Ureter (tissue), 1 donor: ENCODE results near the gene UBE2E2. TPM values are rescaled to one million over a fixed set of nuclear protein-coding genes. Genes with fewer than 3 reads are reported as not detected.
"Not testable (repeated sequence)": the region's sequence is repeated elsewhere in the genome, so short reads cannot be mapped to it uniquely, and the experiment has no call there.

Experiments
- DNase-seq: peaks from one replicate; pipeline ENCODE4 v3.0.0-alpha.2; 2020; ENCODE audit warnings: low spot score
- total RNA-seq: library from RNA; stranded (reverse); gene quantifications from one replicate; pipeline ENCODE4 v1.2.4, GENCODE V29; 2023
- donor health status: DM: yes; HTN: yes; CAD: no.

Gene UBE2E2
- total RNA-seq, result 28.3 TPM

GRCh38 chr3:23202921-23203707 is at the start of gene UBE2E2:
Gene UBE2E2, plus strand, starts transcription at chr3:23203327.
- no peak for DNase-seq

- no peak for DNase-seq
These were observed 49.7 kb upstream of the UBE2E2 start for GRCh38 chr3:23153436-23153835.

GRCh38 chr3:23157331-23157730 is 45.8 kb upstream of the UBE2E2 start:
- no peak for DNase-seq

- DNase-seq, result no peak
These were observed 43.2 kb upstream of the UBE2E2 start for GRCh38 chr3:23159929-23160328.

- DNase-seq, result no peak
These were observed 41.8 kb upstream of the UBE2E2 start for GRCh38 chr3:23161308-23161707.

DNA sequence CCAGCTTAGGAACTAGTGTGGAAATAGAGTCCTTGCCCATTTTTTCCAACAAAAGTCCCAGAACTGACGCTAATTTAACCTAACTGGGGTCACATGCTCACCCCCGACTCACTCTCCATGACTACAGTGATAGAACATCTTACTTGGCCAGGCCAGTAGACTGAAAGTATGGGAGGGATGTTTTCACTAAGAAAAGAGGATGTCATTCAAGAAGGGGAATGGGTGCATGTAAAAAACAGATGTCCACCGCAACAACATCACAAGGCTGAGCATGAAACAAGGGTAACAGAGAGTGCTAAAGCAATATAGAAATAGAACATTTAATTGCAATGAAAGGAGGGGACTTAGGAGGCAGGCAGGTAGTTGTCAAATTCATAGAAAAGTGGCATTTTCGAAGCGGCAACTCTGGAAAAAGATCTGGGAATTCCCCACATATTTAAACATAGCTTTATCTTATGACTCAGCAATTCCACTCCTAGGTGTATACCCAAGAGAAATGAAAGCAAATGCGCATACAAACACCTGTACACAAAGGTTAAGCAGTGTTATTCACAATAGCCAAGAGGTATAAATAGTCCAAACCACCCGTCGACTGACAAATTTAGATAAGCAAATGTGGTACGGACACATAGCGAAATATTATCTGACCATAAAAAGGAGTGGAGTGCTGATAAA is 41.1 kb upstream of the UBE2E2 start:
- no peak for DNase-seq

- DNase-seq, result no peak
These were observed 40.2 kb upstream of the UBE2E2 start for GRCh38 chr3:23162934-23163333.

DNA sequence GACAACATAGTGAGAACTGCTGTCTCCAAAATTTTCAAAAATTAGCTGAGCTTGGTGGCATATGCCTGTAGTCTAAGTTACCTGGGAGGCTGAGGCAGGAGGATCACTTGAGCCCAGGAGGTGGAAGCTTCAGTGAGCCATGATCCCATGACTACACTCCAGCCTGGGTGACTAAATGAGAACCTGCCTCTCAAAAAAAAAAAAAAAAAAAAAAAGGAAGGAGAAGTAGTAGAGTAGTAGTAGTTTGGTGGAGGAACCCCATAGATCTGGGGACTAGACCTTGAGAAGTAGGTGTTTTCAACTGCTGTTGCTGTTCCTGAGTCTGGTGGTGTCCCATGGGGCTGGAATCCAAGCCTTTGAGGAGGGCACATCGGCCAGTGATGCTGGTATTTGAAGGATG is 38.4 kb upstream of the UBE2E2 start:
- no peak for DNase-seq

DNA sequence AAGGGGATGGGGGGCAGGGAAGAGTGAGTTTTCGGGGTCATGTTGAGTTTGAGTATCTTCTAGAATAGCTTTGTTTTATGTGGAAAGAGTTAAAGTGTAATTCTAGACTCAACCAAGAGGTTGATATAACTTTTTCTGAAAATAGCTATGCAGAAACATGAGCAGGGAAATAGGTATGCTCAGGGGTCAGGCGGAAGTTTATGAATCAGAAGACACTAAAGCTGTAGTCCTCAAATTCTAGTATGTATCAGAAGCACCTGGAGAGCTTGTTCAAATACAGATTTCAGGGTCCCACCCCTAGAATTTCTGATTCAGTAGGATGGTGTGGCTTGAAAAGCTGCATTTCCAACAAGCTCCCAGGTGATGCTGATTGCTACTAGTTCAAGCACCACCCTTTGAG is 37.6 kb upstream of the UBE2E2 start:
- no peak for DNase-seq

DNA sequence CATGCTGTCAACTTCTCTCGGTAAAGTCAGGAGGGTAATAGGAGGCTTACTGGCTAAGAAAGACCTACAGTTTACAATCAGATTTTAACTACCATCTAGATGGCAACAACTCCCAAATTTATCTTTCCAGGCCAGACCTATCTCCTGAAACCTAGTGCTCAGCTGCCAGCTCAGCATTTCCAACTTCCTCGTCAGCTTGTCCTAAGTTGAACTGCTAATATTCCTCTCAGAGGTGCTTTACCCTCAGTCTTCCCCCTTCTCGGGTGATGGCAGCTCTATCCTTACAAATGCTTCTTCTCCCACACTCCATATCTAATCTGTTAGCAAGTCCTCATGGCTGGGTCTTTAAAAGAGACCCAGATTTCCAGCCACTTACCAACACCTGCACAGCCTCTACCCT is 36.9 kb upstream of the UBE2E2 start:
- no peak for DNase-seq

- DNase-seq, result no peak
These were observed 36.3 kb upstream of the UBE2E2 start for GRCh38 chr3:23166845-23167244.

GRCh38 chr3:23169551-23169950 is 33.6 kb upstream of the UBE2E2 start:
- DNase-seq, result no peak

- DNase-seq, result no peak
These were observed 32.8 kb upstream of the UBE2E2 start for GRCh38 chr3:23170291-23170690.

GRCh38 chr3:23172059-23172458 is 31.1 kb upstream of the UBE2E2 start:
- no peak for DNase-seq

- DNase-seq, result no peak
These were observed 28.6 kb upstream of the UBE2E2 start for GRCh38 chr3:23174426-23175039.

- no peak for DNase-seq
These were observed 27.6 kb upstream of the UBE2E2 start for GRCh38 chr3:23175341-23176083.

GRCh38 chr3:23176839-23177238 is 26.3 kb upstream of the UBE2E2 start:
- DNase-seq, result not testable (repeated sequence)

DNA sequence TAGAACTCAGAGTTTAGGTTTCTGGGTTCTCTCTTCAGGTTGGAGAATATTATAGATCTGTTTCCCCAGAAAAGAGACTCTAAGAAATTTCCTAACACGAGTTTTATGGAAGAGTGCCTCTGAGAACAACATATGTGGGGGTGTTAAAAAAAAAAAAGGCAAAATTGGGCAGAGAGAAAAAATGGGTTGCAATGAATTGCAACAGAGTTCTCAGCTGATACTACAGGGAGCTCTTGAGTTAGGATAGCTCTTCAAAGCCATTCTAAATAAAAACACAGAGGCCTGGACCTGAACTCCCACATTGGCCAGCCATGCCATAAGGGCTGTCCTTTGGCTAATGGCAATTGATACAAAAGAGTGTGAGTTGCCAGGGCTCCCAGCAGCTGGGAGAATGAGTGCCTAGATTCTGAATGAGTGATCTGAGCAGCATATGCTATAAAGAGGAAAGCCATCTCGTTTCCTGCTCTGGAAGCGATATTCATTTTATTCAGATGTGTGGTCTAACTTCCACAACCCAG is 20.1 kb upstream of the UBE2E2 start:
- no peak for DNase-seq

DNA sequence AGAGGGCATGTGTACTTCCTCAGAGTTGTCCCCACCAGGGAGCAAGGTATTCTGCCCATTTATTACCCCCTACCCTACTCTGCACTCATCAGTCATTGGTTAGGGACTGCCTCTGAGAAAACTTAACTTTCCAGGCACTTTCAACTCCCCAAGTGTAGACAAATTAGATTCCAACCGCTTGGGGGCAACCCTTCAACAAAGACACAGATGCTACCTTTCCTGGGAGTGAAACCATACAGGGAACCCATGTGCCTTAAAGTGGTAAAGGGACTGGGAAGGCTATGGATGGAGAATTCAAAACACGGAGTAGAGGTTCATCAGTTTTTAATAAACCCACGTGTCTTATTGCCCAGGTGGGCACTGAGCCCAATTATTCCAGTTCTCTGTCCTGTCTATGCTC is 19.4 kb upstream of the UBE2E2 start:
- no peak for DNase-seq

DNA sequence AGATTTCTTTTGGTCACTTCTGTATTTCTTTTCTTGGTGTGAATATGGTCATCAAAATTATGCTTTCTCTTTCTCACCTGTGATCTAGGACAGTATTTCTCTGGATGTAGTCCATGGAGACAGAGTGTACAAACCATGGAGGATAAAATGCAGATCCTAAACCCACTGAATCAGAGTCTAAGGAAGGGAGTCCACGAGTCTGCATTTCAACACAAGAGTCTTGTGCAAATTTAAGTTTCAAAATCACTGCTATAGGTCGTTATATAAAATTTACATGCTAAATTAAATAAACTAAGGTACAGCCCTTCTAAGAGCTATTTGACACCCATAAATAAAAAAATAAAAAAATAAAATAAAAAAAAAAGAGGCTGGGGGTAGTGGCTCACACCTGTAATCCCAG is 17.3 kb upstream of the UBE2E2 start:
- DNase-seq, result no peak

DNA sequence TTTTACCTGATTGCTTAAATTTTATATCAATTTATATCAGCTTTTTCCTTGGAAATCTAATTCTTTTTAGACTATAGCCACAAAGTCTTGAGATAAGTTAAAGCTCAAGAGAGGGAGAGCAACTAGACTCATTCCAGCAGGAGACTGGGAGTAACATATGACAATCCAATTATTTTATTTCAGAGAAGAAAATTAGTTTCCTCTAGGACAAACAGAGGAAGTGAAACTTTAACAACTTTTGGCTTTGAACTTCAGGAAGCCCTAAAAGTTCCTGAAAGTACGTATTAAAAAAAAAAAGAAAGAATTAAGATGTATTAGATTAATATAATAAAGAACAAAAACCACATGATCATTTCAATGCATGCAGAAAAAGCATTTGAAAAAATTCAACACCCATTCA is 13.9 kb upstream of the UBE2E2 start:
- no peak for DNase-seq

GRCh38 chr3:23192816-23193215 is 10.3 kb upstream of the UBE2E2 start:
- no peak for DNase-seq
